Keratinocyte (primary cell): ENCODE data around the gene PHACTR1.

ENCODE experiments used
- EZH2 ChIP-seq: IDR thresholded peaks from one replicate; pipeline ENCODE4 v1.6.1; 2012; ENCODE audit warnings: inconsistent platforms, mild to moderate bottlenecking, low read length, moderate library complexity
- TF ChIP-seq, protein P1 (sequence below), 3 experiments: IDR thresholded peaks in 1 of 3; conservative IDR thresholded peaks in 1 of 3; optimal IDR thresholded peaks in 1 of 3; 2 replicates in 2 of 3; 3 replicates in 1 of 3; pipeline versions ENCODE3 to v1.5.1; 2011; ENCODE audit warnings: low read length in 3 of 3, mild to moderate bottlenecking in 3 of 3, moderate library complexity in 2 of 3, control low read depth in 1 of 3, inconsistent platforms in 1 of 3; ENCODE audit not compliant: insufficient read depth in 2 of 3; ENCODE audit errors: extremely low read depth in 1 of 3

DNA sequence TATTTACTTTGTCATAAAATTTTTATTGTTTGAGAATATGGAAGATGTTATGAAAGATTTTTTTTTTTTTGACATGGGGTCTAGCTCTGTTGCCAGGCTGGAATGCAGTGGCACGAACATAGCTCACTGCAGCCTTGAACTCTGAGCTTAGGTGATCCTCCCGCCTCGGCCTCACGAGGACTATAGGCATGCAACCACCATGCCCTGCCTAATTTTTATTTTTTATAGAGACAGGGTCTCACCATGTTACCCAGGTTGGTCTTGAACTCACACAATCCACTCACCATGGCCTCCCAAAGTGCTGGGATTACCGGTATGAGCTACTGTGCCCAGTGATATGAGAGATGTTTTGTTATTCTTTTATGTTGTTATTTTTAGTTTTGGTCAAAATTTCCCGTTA is 316.0 kb downstream of the PHACTR1 start:
- TF ChIP-seq, protein P1, sequence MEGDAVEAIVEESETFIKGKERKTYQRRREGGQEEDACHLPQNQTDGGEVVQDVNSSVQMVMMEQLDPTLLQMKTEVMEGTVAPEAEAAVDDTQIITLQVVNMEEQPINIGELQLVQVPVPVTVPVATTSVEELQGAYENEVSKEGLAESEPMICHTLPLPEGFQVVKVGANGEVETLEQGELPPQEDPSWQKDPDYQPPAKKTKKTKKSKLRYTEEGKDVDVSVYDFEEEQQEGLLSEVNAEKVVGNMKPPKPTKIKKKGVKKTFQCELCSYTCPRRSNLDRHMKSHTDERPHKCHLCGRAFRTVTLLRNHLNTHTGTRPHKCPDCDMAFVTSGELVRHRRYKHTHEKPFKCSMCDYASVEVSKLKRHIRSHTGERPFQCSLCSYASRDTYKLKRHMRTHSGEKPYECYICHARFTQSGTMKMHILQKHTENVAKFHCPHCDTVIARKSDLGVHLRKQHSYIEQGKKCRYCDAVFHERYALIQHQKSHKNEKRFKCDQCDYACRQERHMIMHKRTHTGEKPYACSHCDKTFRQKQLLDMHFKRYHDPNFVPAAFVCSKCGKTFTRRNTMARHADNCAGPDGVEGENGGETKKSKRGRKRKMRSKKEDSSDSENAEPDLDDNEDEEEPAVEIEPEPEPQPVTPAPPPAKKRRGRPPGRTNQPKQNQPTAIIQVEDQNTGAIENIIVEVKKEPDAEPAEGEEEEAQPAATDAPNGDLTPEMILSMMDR (optimal IDR thresholded peaks at IDR 0.05 in 1 of 3, IDR thresholded peaks at IDR 0.05 in 1 of 3, conservative IDR thresholded peaks at IDR 0.05 in 1 of 3; ENCODE audit: extremely low read depth in 1 of 3, insufficient read depth in 2 of 3, low read length in 3 of 3), result no peak
- no peak for TF ChIP-seq EZH2
